Measurements from ENCODE around the gene BDP1.
"Not testable (repeated sequence)": the region's sequence is repeated elsewhere in the genome, so short reads cannot be mapped to it uniquely, and the experiment has no call there.

The BDP1 gene

DNA sequence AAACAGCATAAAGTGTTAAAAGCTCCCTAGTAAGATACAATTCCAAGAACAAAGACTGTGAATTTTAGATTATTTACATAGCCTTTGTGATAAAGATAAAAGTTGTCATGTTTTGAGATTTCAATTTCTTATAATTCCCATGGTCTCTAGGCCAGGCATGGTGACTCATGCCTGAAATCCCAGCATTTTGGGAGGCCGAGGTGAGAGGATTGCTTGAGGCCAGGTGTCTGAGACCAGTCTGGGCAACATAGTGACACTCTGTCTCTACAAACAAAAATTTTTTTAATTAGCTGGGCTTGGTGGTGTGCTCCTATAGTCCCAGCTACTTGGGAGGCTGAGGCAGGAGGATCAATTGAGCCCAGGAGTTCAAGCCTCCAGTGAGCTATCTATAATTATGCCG, 48.1 kb downstream of the BDP1 start:
- no peak overlapping the region for H3K4me3 ChIP-seq (ENCODE audit: low read depth, low read length)
- DNase-seq (ENCODE audit: low read depth): no peak
- TF ChIP-seq, protein P1, sequence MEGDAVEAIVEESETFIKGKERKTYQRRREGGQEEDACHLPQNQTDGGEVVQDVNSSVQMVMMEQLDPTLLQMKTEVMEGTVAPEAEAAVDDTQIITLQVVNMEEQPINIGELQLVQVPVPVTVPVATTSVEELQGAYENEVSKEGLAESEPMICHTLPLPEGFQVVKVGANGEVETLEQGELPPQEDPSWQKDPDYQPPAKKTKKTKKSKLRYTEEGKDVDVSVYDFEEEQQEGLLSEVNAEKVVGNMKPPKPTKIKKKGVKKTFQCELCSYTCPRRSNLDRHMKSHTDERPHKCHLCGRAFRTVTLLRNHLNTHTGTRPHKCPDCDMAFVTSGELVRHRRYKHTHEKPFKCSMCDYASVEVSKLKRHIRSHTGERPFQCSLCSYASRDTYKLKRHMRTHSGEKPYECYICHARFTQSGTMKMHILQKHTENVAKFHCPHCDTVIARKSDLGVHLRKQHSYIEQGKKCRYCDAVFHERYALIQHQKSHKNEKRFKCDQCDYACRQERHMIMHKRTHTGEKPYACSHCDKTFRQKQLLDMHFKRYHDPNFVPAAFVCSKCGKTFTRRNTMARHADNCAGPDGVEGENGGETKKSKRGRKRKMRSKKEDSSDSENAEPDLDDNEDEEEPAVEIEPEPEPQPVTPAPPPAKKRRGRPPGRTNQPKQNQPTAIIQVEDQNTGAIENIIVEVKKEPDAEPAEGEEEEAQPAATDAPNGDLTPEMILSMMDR (conservative IDR thresholded peaks at IDR 0.05; ENCODE audit: low read depth, low read length): no peak

DNA sequence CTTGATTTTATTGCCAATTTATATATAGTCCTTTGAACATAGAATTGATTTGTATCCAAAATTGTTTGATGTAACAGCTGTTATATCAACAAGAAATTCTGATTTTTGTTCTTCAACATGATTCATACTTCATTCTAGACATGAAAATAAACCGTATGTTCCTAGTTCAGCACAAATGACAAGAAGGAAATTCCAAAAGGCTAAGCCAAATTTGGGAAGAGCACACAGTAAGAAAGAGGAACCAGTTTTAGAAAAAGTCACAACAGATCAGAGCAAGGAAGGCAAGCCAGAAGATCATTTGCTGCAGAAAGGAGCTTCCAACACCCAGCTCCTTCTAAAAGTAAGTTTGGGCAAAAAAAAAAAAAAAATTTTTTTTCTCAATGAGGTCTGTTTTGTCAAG, 66.7 kb downstream of the BDP1 start:
- no peak overlapping the region for H3K4me3 ChIP-seq (ENCODE audit: low read depth, low read length)
- no peak for DNase-seq (ENCODE audit: low read depth)
- TF ChIP-seq, protein P1 (conservative IDR thresholded peaks at IDR 0.05; ENCODE audit: low read depth, low read length): no peak

DNA sequence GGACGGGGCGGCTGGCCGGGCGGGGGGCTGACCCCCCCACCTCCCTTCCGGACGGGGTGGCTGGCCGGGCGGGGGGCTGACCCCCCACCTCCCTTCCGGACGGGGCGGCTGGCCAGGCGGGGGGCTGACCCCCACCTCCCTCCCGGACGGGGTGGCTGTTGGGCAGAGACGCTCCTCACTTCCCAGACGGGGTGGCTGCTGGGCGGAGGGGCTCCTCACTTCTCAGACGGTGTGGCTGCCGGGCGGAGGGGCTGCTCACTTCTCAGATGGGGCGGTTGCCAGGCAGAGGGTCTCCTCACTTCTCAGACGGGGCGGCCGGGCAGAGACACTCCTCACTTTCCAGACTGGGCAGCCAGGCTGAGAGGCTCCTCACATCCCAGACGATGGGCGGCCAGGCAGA, 70.2 kb downstream of the BDP1 start:
- H3K4me3 ChIP-seq (ENCODE audit: low read depth, low read length): not testable (repeated sequence)

DNA sequence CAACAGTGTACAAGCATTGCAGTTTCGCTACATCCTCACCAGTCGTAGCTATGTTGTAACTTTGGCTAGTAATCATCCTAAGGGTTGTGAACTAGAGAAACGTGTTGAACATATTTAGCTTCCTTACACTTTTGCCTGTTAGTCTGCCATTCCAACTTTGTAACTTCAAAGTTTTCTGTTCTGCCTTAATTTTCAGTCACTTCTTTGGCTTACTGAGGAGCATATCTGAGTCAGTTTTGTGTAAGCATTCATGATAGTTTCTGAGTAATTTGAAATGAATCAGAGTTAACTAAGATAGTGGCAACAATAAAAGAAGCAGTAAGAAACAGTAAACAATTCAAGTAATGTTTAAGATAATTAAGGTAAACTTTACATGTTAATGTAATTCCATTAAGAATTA, 72.8 kb downstream of the BDP1 start:
- H3K4me3 ChIP-seq (ENCODE audit: low read depth, low read length): no peak overlapping the region
- TF ChIP-seq, protein P1 (conservative IDR thresholded peaks at IDR 0.05; ENCODE audit: low read depth, low read length): no peak
- peak; percentile 14 for DNase-seq (ENCODE audit: low read depth)

More for the DNA sequence above, 70.2 kb downstream of the BDP1 start:
- not testable (repeated sequence) for DNase-seq (ENCODE audit: low read depth)

DNA sequence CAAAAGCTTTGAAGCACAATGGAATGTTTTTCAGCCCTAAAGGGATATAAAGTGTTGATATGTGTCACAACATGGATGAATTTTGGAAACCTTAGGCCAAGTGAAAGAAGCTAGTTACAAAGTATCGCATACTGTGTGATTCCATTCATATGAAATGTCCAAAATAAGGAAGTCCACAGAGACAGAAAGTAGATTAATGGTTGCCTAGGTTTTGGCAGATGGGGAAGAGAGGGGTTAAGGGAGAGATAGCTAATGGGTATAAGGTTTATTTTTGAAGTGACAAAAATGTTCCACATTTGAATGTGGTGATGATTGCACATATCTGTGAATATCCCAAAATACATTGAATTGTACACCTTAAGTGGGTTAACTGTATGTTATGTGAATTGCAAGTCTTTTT, 74.2 kb downstream of the BDP1 start:
- no peak for DNase-seq (ENCODE audit: low read depth)
- H3K4me3 ChIP-seq (ENCODE audit: low read depth, low read length): no peak overlapping the region

DNA sequence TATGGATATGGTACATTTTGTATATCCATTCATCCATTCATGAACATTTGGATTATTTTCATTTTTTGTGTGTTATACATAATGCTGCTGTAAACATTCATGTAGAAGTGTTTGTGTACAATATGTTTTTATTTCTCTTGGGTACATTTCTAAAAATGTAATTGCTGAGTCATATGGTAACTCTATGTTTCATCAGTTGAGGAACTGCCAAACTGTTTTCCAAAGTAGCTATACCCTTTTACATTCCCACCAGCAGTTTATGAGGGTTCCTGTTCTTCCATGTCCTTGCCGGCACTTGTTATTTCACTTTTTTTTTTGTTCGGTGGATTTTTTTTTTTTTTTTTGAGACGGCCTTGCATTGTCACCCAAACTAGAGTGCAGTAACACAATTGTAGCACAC, 77.7 kb downstream of the BDP1 start:
- H3K4me3 ChIP-seq (ENCODE audit: low read depth, low read length): no peak overlapping the region
- TF ChIP-seq, protein P1 (conservative IDR thresholded peaks at IDR 0.05; ENCODE audit: low read depth, low read length): no peak
- DNase-seq (ENCODE audit: low read depth): peak; percentile 41

More for the DNA sequence above, 74.2 kb downstream of the BDP1 start:
- TF ChIP-seq, protein P1 (conservative IDR thresholded peaks at IDR 0.05; ENCODE audit: low read depth, low read length): no peak

DNA sequence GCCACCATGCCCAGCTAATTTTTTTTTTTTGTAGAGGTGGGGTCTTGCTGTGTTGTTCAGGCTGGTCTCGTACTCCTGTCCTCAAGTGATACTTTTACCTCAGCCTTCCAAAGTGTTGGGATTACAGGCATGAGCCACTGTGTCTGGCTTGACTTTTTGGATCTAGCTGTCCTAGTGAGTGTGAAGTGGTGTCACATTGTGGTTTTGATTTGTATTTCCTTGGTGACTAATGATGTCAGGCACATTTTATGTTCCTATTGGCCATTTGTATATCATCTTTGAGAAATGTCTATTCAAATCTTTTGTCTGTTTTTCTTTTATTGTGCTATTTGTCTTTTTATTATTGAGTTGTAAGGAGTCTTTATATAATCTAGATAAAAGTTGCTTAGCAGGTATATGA, 78.2 kb downstream of the BDP1 start:
- DNase-seq (ENCODE audit: low read depth): peak; percentile 69
- no peak overlapping the region for H3K4me3 ChIP-seq (ENCODE audit: low read depth, low read length)
- TF ChIP-seq, protein P1 (conservative IDR thresholded peaks at IDR 0.05; ENCODE audit: low read depth, low read length): no peak

DNA sequence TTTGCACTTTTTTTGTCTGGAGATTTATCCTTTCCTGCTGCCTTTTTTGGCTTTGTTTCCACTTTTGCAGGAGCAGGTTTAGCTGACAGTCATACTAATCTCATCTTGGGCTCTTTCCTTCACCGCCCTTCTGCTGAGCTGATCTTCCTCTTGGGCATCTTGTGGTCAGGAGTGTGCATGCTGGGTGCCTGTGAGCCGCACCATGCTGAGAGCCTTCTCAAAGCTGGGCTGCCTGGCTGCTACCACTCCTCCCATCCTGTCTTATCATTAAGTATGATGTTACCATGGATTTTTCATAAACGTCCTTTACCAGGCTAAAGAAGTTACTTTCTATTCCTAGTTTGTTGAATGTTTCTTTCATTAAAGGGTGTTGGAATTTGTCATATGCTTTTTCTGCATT, 82.2 kb downstream of the BDP1 start:
- TF ChIP-seq, protein P1 (conservative IDR thresholded peaks at IDR 0.05; ENCODE audit: low read depth, low read length): no peak
- DNase-seq (ENCODE audit: low read depth): peak; percentile 81

DNA sequence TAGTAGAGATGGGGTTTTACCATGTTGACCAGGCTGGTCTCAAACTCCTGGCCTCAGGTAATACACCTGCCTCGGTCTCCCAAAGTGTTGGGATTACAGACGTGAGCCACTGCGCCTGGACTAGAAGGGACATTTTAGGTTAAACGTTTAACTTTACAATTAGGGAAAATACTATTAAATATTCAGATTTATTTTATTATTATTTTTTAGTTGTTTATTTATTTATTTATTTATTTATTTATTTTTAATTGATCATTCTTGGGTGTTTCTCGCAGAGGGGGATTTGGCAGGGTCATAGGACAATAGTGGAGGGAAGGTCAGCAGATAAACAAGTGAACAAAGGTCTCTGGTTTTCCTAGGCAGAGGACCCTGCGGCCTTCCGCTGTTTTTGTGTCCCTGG, 95.4 kb downstream of the BDP1 start:
- DNase-seq (ENCODE audit: low read depth); H3K4me3 ChIP-seq (ENCODE audit: low read depth, low read length): not testable (repeated sequence)

More for the DNA sequence above, 82.2 kb downstream of the BDP1 start:
- no peak overlapping the region for H3K4me3 ChIP-seq (ENCODE audit: low read depth, low read length)

DNA sequence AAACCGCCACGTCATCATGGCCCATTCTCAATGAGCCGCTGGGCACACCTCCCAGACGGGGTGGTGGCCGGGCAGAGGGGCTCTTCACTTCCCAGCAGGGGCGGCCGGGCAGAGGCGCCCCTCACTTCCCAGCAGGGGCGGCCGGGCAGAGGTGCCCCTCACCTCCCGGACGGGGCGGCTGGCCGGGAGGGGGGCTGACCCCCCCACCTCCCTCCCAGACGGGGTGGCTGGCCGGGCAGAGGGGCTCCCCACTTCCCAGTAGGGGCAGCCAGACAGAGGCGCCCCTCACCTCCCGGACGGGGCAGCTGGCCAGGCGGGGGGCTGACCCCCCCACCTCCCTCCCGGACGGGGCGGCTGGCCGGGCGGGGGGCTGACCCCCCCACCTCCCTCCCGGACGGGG, 96.1 kb downstream of the BDP1 start:
- not testable (repeated sequence) for H3K4me3 ChIP-seq (ENCODE audit: low read depth, low read length); DNase-seq (ENCODE audit: low read depth)

All from choroid plexus epithelial cell (primary cell).